ENCODE measurements around the gene ZNF793. TPM values are rescaled to one million over a fixed set of nuclear protein-coding genes. Genes with fewer than 3 reads are reported as not detected.

Gene ZNF793
- total RNA-seq, 3 donors from 2014 or later (not counting 1 experiment from before 2014, with no cell fraction given), result 3.1 to 9.6 (median 4.3) TPM

GRCh38 chr19:37505958-37506386, 767 bp upstream of the ZNF793 start:
- no peak for TF ChIP-seq CTCF (IDR thresholded peaks at IDR 0.05)
- no peak overlapping the region for H3K27ac Mint-ChIP-seq
- peaks cover 7% of the 10 kb centered on the region for H3K36me3 Mint-ChIP-seq
- Histone ChIP-seq H3K4me3 (ENCODE audit: low read length) (peak overlapping the region; percentile 82), H3K4me1 (ENCODE audit: control insufficient read depth, insufficient read depth, low read length) (peaks cover 14% of the 10 kb centered on the region), H3K36me3 (ENCODE audit: control insufficient read depth, insufficient read depth, low read length) (no peaks in the 10 kb centered on the region), H3K27me3 (ENCODE audit: control insufficient read depth, insufficient read depth, low read length) (no peaks in the 10 kb centered on the region), H3K27ac (ENCODE audit: low read length) (peak overlapping the region; percentile 98), H3K9me3 (ENCODE audit: control insufficient read depth, insufficient read depth, low read length) (peaks cover 15% of the 10 kb centered on the region)
- no peak for DNase-seq
- intact Hi-C loops (cut with micrococcal nuclease), result loop anchor here (1.0 to 2.0 kb wide), 3 partner anchors 37 to 296 kb away; partner anchors contain the start of genes ZNF540, ZNF570, ZNF571 and ZNF585B
- H3K27me3 Mint-ChIP-seq (ENCODE audit: low read depth in 2 of 2), result no peaks in the 10 kb centered on the region
- H3K9me3 Mint-ChIP-seq, result no peaks in the 10 kb centered on the region
- no peak overlapping the region for H3K4me3 Mint-ChIP-seq
- peak in 1 of 3 donors; percentile 6 for ATAC-seq
- WGBS (ENCODE audit: insufficient coverage), result 7% methylated on average over 12 of the region's 12 CpGs
- no peaks in the 10 kb centered on the region for H3K4me1 Mint-ChIP-seq

- no peak for TF ChIP-seq CTCF (IDR thresholded peaks at IDR 0.05)
- DNase-seq (no peak), ATAC-seq (no peak)
- intact Hi-C loops (cut with micrococcal nuclease), result loop anchor here (2.0 kb wide), 1 partner anchor 88 kb away; the partner anchor contains the start of genes ZNF540 and ZNF571
- Histone ChIP-seq H3K4me1 (ENCODE audit: control insufficient read depth, insufficient read depth, low read length) (peaks cover 14% of the 10 kb centered on the region), H3K4me3 (ENCODE audit: low read length) (peak overlapping the region; percentile 82), H3K27ac (ENCODE audit: low read length) (peak overlapping the region; percentile 98), H3K9me3 (ENCODE audit: control insufficient read depth, insufficient read depth, low read length) (peaks cover 17% of the 10 kb centered on the region), H3K36me3 (ENCODE audit: control insufficient read depth, insufficient read depth, low read length) (peaks cover 2% of the 10 kb centered on the region), H3K27me3 (ENCODE audit: control insufficient read depth, insufficient read depth, low read length) (no peaks in the 10 kb centered on the region)
- H3K9me3 Mint-ChIP-seq, result no peaks in the 10 kb centered on the region
- H3K36me3 Mint-ChIP-seq, result peaks cover 7% of the 10 kb centered on the region
- H3K4me1 Mint-ChIP-seq, result no peaks in the 10 kb centered on the region
- H3K4me3 Mint-ChIP-seq, result no peak overlapping the region
- WGBS (ENCODE audit: insufficient coverage), result 3% methylated on average over 9 of the region's 9 CpGs
- H3K27me3 Mint-ChIP-seq (ENCODE audit: low read depth in 2 of 2), result no peaks in the 10 kb centered on the region
- no peak overlapping the region for H3K27ac Mint-ChIP-seq
Observed at GRCh38 chr19:37507167-37507464, 377 bp downstream of the ZNF793 start.

GRCh38 chr19:37511186-37511585, 4.4 kb downstream of the ZNF793 start:
- peaks cover 10% of the 10 kb centered on the region in 2 donors for H3K4me1 Mint-ChIP-seq
- no peaks in the 10 kb centered on the region for H3K27me3 Mint-ChIP-seq (ENCODE audit: low read depth in 2 of 2)
- Histone ChIP-seq H3K36me3 (ENCODE audit: control insufficient read depth, insufficient read depth, low read length) (peaks cover 4% of the 10 kb centered on the region), H3K4me1 (ENCODE audit: control insufficient read depth, insufficient read depth, low read length) (peaks cover 7% of the 10 kb centered on the region), H3K27ac (ENCODE audit: low read length) (no peak overlapping the region), H3K4me3 (ENCODE audit: low read length) (no peak overlapping the region), H3K9me3 (ENCODE audit: control insufficient read depth, insufficient read depth, low read length) (peaks cover 8% of the 10 kb centered on the region), H3K27me3 (ENCODE audit: control insufficient read depth, insufficient read depth, low read length) (no peaks in the 10 kb centered on the region)
- no peak overlapping the region for H3K4me3 Mint-ChIP-seq
- WGBS (ENCODE audit: insufficient coverage), result 97% methylated on average over 3 of the region's 3 CpGs
- intact Hi-C loops (cut with micrococcal nuclease), result no loop called here
- DNase-seq (no peak), ATAC-seq (no peak)
- H3K27ac Mint-ChIP-seq, result no peak overlapping the region
- H3K9me3 Mint-ChIP-seq, result peaks cover 0 to 5% of the 10 kb centered on the region in 2 donors
- peaks cover 13% of the 10 kb centered on the region for H3K36me3 Mint-ChIP-seq
- TF ChIP-seq CTCF (IDR thresholded peaks at IDR 0.05), result no peak

- Mint-ChIP-seq H3K36me3 (peaks cover 13% of the 10 kb centered on the region), H3K27me3 (ENCODE audit: low read depth in 2 of 2) (no peaks in the 10 kb centered on the region), H3K27ac (peak overlapping the region; percentile 29 to 89), H3K4me1 (peaks cover 10% of the 10 kb centered on the region in 2 donors), H3K4me3 (no peak overlapping the region), H3K9me3 (peaks cover 0 to 5% of the 10 kb centered on the region in 2 donors)
- Histone ChIP-seq H3K4me1 (ENCODE audit: control insufficient read depth, insufficient read depth, low read length) (peaks cover 5% of the 10 kb centered on the region), H3K9me3 (ENCODE audit: control insufficient read depth, insufficient read depth, low read length) (peaks cover 11% of the 10 kb centered on the region), H3K36me3 (ENCODE audit: control insufficient read depth, insufficient read depth, low read length) (peaks cover 4% of the 10 kb centered on the region), H3K27ac (ENCODE audit: low read length) (no peak overlapping the region), H3K4me3 (ENCODE audit: low read length) (no peak overlapping the region), H3K27me3 (ENCODE audit: control insufficient read depth, insufficient read depth, low read length) (no peaks in the 10 kb centered on the region)
- 96% methylated on average over 3 of the region's 3 CpGs for WGBS (ENCODE audit: insufficient coverage)
- TF ChIP-seq CTCF (IDR thresholded peaks at IDR 0.05), result no peak
- intact Hi-C loops (cut with micrococcal nuclease), result no loop called here
- ATAC-seq (no peak), DNase-seq (no peak)
Observed at GRCh38 chr19:37511821-37512220, 5.1 kb downstream of the ZNF793 start.

Measured in natural killer cell (primary cell).